DMS153 treated with DMSO at 0.1 percent for 48 hours (cell line): Measurements from ENCODE around the gene ZNF341.

Experiments used
- DNase-seq: peaks from one replicate; lab custom pipeline; 2025; ENCODE audit not compliant: unreplicated experiment; lab: John Stamatoyannopoulos, UW

ZNF341 gene

GRCh38 chr20:33839591-33839990 is 107.8 kb downstream of the ZNF341 start:
- DNase-seq: no peak

GRCh38 chr20:33840160-33840559 is 108.4 kb downstream of the ZNF341 start:
- no peak for DNase-seq

GRCh38 chr20:33840759-33841435 is 109.1 kb downstream of the ZNF341 start:
- DNase-seq: no peak

GRCh38 chr20:33841436-33841799 is 109.6 kb downstream of the ZNF341 start:
- no peak for DNase-seq
